K562 (cell line): ENCODE results near the gene EFHC1. TPM values are rescaled to one million over a fixed set of nuclear protein-coding genes. Genes with fewer than 3 reads are reported as not detected.

ENCODE experiments used
- ATAC-seq: fragments of 200-7000 bp; cut with Tn5 transposase; 3 replicates; pipeline ENCODE4 v1.9.1; 2020; ENCODE audit warnings: moderate library complexity
- BruUV-seq: library from RNA; stranded (reverse); fragments of 400-500 nt; replicated peaks from 2 replicates; lab custom pipeline; 2021; lab: Mats Ljungman, UMichigan
- CTCF ChIA-PET: fragments of 300-600 bp; formaldehyde crosslinking; extraction: SDS; loops from one replicate; lab custom pipeline; 2021; ENCODE audit warnings: low intra/inter-chr PET ratio; lab: Yijun Ruan, JAX
- POLR2A ChIA-PET: fragments of 300-600, 350-650 bp; sonication (Branson Sonifier 250); formaldehyde crosslinking; extraction: SDS; loops from one replicate; lab custom pipeline; 2021; ENCODE audit warnings: antibody characterized with exemption, inconsistent platforms; lab: Yijun Ruan, JAX
- DNase-seq, 4 experiments: peaks; one replicate each; pipeline versions ENCODE4 v3.0.0 to v3.0.0-alpha.2; 2011 to 2018; ENCODE audit warnings: low spot score in 3 of 4, mixed read lengths in 3 of 4; ENCODE audit errors: extremely low read depth in 1 of 4
- FAIRE-seq: peaks from 2 replicates; lab custom pipeline; 2011; peaks lifted over from hg19 to GRCh38; lab: Jason Lieb, UNC
- H2AFZ ChIP-seq: 2 replicates; pipeline ENCODE4 v1.6.0; 2011; ENCODE audit warnings: low read depth, low read length, control low read depth, inconsistent platforms
- H3K27ac ChIP-seq: fragments of 200-600 bp; 3 replicates; pipeline ENCODE4 v1.8.0; 2011; ENCODE audit warnings: low read depth, mild to moderate bottlenecking, control low read depth, inconsistent platforms, low read length, moderate library complexity, mixed read lengths; ENCODE audit errors: extremely low read depth
- H3K27me3 ChIP-seq, 2 experiments: fragments of 300-600 bp in 1 of 2; 2 replicates in 1 of 2; 3 replicates in 1 of 2; pipeline versions ENCODE4 v1.6.0 to v1.8.0; 2011; ENCODE audit warnings: inconsistent platforms in 2 of 2, low read length in 2 of 2, mild to moderate bottlenecking in 1 of 2, mixed read lengths in 1 of 2, moderate library complexity in 1 of 2; ENCODE audit not compliant: control insufficient read depth in 2 of 2, insufficient read depth in 2 of 2
- H3K36me3 ChIP-seq: fragments of 300-600 bp; 3 replicates; pipeline ENCODE4 v1.8.0; 2011; ENCODE audit warnings: mild to moderate bottlenecking, low read length, inconsistent platforms; ENCODE audit not compliant: control insufficient read depth, insufficient read depth
- H3K4me1 ChIP-seq, 2 experiments: fragments of 200-600 bp in 1 of 2; replicated peaks in 1 of 2; 2 replicates in 1 of 2; 3 replicates in 1 of 2; pipeline versions ENCODE4 v1.5.1 to v1.8.0; 2011; ENCODE audit warnings: inconsistent platforms in 2 of 2, low read length in 2 of 2, mild to moderate bottlenecking in 1 of 2, mixed read lengths in 1 of 2, moderate library complexity in 1 of 2; ENCODE audit not compliant: control insufficient read depth in 2 of 2, insufficient read depth in 2 of 2
- H3K4me2 ChIP-seq: 2 replicates; pipeline ENCODE4 v1.6.1; 2011; ENCODE audit warnings: low read length, control low read depth, inconsistent platforms, mixed read lengths; ENCODE audit not compliant: insufficient read depth
- H3K4me3 ChIP-seq: fragments of 200-600 bp; sonication (generic), shearing (Covaris generic); 2 replicates; pipeline ENCODE4 v1.5.1; 2016; ENCODE audit warnings: control low read depth, inconsistent platforms
- H3K79me2 ChIP-seq: fragments of 200-600 bp; 3 replicates; pipeline ENCODE4 v1.8.0; 2011; ENCODE audit warnings: low read length, inconsistent platforms; ENCODE audit not compliant: control insufficient read depth, insufficient read depth
- H3K9ac ChIP-seq, 2 experiments: 2 replicates each; pipeline versions ENCODE4 v1.6.0 to v1.6.1; 2011; ENCODE audit warnings: low read depth in 2 of 2, low read length in 2 of 2, control low read depth in 1 of 2, inconsistent platforms in 1 of 2, mild to moderate bottlenecking in 1 of 2, mixed read lengths in 1 of 2; ENCODE audit not compliant: insufficient read depth in 1 of 2
- H3K9me1 ChIP-seq: one replicate; pipeline ENCODE4 v1.6.0; 2011; ENCODE audit warnings: inconsistent platforms, mild to moderate bottlenecking, low read length, moderate library complexity; ENCODE audit not compliant: control insufficient read depth, insufficient read depth
- H3K9me3 ChIP-seq: replicated peaks from 2 replicates; pipeline ENCODE4 v1.5.1; 2011; ENCODE audit warnings: low read depth, low read length, inconsistent platforms; ENCODE audit not compliant: control insufficient read depth, insufficient read depth
- H4K20me1 ChIP-seq: replicated peaks from 2 replicates; pipeline ENCODE4 v1.6.1; 2011; ENCODE audit warnings: low read length, inconsistent platforms, mixed read lengths; ENCODE audit not compliant: control insufficient read depth, insufficient read depth
- RBM14 ChIP-seq: fragments of 200-400 bp; formaldehyde crosslinking; IDR thresholded peaks from 2 replicates; pipeline ENCODE4 v1.6.1; 2018; ENCODE audit warnings: low read depth, mild to moderate bottlenecking, low read length, moderate library complexity, borderline replicate concordance; ENCODE audit not compliant: insufficient read depth
- WGBS: fragments of 100-300 bp; shearing (Covaris generic); methylation state at CpG from one replicate; pipeline ENCODE4 v1.1.6; 2016; ENCODE audit warnings: low coverage, mixed read lengths; ENCODE audit not compliant: insufficient coverage; ENCODE audit errors: missing lambda C conversion rate; 5-methylcytosine and 5-hydroxymethylcytosine counted together
- in situ Hi-C: fragments of 300-500 bp; cut with MboI; formaldehyde crosslinking; loops from 4 replicates; pipeline ENCODE4 v1.15.0; 2018; ENCODE audit warnings: inconsistent platforms, mixed read lengths
- intact Hi-C: fragments of 100-400 bp; cut with micrococcal nuclease; formaldehyde crosslinking; loops from 2 replicates; pipeline ENCODE4 v1.14.2; 2022
- polyA plus RNA-seq, 8 experiments: library from polyadenylated mRNA; depleted of rRNA in 4 of 8; stranded (reverse) in 5 of 8; unstranded in 3 of 8; fragments of >200 nt; fragmentation: Nextera tagmentation in 2 of 8; fragmentation: Illumina TruSeq in 1 of 8; extraction: Ambion mirVana in 2 of 8; extraction: Trizol in 1 of 8; gene quantifications; 2 replicates each; pipeline versions ENCODE4 v1.2.1 to v1.2.3, GENCODE V29; 2011 to 2014; ENCODE audit warnings: inconsistent platforms in 1 of 8, missing spikeins in 1 of 8
- total RNA-seq, 7 experiments: library from RNA; depleted of rRNA in 6 of 7; stranded (reverse); fragments of >200 nt in 6 of 7; fragmentation: Illumina TruSeq in 2 of 7; extraction: Trizol in 2 of 7; gene quantifications; 2 replicates each; pipeline versions ENCODE4 v1.2.1 to v1.2.3, GENCODE V29; 2011 to 2021; ENCODE audit warnings: low replicate concordance in 1 of 7
- TF ChIP-seq, protein P1 (sequence below), 3 experiments: IDR thresholded peaks in 2 of 3; conservative IDR thresholded peaks in 1 of 3; 2 replicates each; pipeline ENCODE4 v1.5.1; 2011 to 2012; ENCODE audit warnings: low read length in 3 of 3, mild to moderate bottlenecking in 3 of 3, control low read depth in 2 of 3, improper control_type of control experiment in 1 of 3, inconsistent platforms in 1 of 3, low read depth in 1 of 3, mixed read lengths in 1 of 3, moderate library complexity in 1 of 3; ENCODE audit not compliant: insufficient read depth in 2 of 3

The EFHC1 gene
- total and polyA plus RNA-seq, 9 of the 15 experiments (the other 6 are each of a cell fraction or from before 2014, with no cell fraction given), result 9.5 to 31.0 (median 14.9) TPM

DNA sequence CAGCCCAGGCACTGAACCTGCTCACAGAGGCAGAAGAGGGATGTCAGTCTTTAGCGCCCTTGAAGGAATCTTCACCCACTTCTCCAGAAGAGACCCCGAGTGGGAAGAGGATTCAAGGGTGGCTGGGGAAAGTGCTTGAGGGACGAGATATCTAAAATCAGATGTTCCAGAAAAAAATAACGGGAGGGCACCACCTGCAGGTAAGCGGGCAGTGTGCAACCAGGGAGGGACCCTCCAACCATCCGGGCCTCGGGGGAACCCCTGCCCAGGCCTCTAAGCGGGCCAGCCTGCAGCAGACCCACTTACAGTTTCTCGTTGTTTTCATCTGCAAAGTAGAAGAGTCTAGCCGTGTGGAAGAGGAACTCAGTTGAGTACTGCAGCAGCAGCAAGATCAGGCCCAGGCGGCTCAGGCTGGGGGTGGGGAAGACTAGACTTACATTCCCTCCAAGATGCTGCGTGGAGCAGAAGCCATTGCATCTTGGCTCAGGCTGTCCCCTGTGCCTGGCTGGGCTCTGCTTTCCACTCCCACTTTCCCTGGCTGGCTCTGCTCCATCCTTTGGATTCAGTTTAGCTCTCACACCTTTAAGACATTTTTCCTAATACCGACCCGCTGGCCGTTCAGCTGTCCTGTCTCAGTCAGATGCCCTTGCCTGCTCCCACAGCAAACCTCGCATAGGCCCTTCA is 85.7 kb downstream of the EFHC1 start:
- Histone ChIP-seq H3K4me3 (no peak overlapping the region), H3K9ac (peak overlapping the region in 1 of 2 experiments; percentile 32; a peak in 2 of 4 replicates), H3K9me3 (no peaks in the 10 kb centered on the region), H4K20me1 (no peaks in the 10 kb centered on the region), H3K4me2 (no peak overlapping the region), H3K4me1 (peaks cover 33 to 52% of the 10 kb centered on the region in 2 experiments), H3K79me2 (no peaks in the 10 kb centered on the region), H3K36me3 (peaks cover 70% of the 10 kb centered on the region; the same call in 2 of the 3 replicates), H3K27me3 (no peaks in the 10 kb centered on the region), H3K9me1 (no peaks in the 10 kb centered on the region), H2AFZ (no peak overlapping the region), H3K27ac (no peak overlapping the region)
- TF ChIP-seq, protein P1, sequence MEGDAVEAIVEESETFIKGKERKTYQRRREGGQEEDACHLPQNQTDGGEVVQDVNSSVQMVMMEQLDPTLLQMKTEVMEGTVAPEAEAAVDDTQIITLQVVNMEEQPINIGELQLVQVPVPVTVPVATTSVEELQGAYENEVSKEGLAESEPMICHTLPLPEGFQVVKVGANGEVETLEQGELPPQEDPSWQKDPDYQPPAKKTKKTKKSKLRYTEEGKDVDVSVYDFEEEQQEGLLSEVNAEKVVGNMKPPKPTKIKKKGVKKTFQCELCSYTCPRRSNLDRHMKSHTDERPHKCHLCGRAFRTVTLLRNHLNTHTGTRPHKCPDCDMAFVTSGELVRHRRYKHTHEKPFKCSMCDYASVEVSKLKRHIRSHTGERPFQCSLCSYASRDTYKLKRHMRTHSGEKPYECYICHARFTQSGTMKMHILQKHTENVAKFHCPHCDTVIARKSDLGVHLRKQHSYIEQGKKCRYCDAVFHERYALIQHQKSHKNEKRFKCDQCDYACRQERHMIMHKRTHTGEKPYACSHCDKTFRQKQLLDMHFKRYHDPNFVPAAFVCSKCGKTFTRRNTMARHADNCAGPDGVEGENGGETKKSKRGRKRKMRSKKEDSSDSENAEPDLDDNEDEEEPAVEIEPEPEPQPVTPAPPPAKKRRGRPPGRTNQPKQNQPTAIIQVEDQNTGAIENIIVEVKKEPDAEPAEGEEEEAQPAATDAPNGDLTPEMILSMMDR (IDR thresholded peaks at IDR 0.05 in 2 of 3, conservative IDR thresholded peaks at IDR 0.05 in 1 of 3; ENCODE audit: insufficient read depth in 2 of 3, low read depth in 1 of 3, low read length in 3 of 3), result peak in 2 of 3 experiments; percentile 28 to 50; a peak in 4 of 6 replicates
- TF ChIP-seq RBM14, result no peak
- 81% methylated on average over 15 of the region's 16 CpGs for WGBS
- no peak for FAIRE-seq
- POLR2A ChIA-PET, result interaction anchor here (0.5 to 0.6 kb wide), 2 partner anchors 102 to 161 kb away, joined by 3 read pairs; no protein-coding TSS in a partner anchor
- intact Hi-C loops (loop anchor here (2.0 kb wide), 2 partner anchors 71 to 89 kb away; partner anchors contain the start of gene TRAM2), in situ Hi-C loops (no loop called here)
- no peak for ATAC-seq
- BruUV-seq, result no TSS peak
- CTCF ChIA-PET, result interaction anchor here (0.7 kb wide), 1 partner anchor 89 kb away, joined by 3 read pairs; no protein-coding TSS in a partner anchor
- peak in 1 of 4 experiments; percentile 18 for DNase-seq
